Esophagus squamous epithelium (tissue), 4 donors: ENCODE measurements around the gene RCL1.

ENCODE experiments used
- POLR2A ChIP-seq, 4 donors: fragments of 450-650 bp; IDR thresholded peaks; one replicate each; pipeline ENCODE4 v1.6.1; 2017; ENCODE audit warnings: antibody characterized with exemption in 4 of 4, mild to moderate bottlenecking in 4 of 4, moderate library complexity in 3 of 4
- TF ChIP-seq, protein P1 (sequence below), 6 experiments: fragments of 450-650 bp in 4 of 6; fragments of 200-600 bp in 2 of 6; sonication (generic) in 2 of 6; IDR thresholded peaks; one replicate each; pipeline ENCODE4 v1.5.1; 2016 to 2019; ENCODE audit warnings: antibody characterized with exemption in 6 of 6, mild to moderate bottlenecking in 4 of 6, moderate library complexity in 4 of 6

DNA sequence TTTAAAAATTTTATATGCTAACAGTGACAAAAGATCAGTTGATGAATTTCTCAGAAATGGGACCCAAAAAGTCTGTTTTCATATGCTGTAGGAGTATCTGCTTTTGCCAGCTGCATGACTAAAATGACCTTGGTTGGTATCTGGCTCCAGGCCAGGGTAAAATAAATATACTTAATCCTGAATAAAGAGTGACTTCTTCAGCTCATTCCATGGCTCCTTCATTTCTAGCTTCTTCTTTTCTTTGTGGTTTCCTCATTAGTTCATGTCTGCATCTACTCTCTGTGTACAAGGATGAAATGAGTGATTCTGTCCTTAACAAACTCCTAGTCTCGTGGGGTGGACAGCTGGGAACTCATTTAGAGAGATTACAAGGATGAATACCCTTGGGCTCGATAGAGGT lies 36.0 kb downstream of the RCL1 start:
- TF ChIP-seq, protein P1, sequence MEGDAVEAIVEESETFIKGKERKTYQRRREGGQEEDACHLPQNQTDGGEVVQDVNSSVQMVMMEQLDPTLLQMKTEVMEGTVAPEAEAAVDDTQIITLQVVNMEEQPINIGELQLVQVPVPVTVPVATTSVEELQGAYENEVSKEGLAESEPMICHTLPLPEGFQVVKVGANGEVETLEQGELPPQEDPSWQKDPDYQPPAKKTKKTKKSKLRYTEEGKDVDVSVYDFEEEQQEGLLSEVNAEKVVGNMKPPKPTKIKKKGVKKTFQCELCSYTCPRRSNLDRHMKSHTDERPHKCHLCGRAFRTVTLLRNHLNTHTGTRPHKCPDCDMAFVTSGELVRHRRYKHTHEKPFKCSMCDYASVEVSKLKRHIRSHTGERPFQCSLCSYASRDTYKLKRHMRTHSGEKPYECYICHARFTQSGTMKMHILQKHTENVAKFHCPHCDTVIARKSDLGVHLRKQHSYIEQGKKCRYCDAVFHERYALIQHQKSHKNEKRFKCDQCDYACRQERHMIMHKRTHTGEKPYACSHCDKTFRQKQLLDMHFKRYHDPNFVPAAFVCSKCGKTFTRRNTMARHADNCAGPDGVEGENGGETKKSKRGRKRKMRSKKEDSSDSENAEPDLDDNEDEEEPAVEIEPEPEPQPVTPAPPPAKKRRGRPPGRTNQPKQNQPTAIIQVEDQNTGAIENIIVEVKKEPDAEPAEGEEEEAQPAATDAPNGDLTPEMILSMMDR (IDR thresholded peaks at IDR 0.05): no peak
- TF ChIP-seq POLR2A (IDR thresholded peaks at IDR 0.05): no peak
